ENCODE results near the gene METTL26.

GRCh38 chr16:615122-615521 is 21.0 kb downstream of the METTL26 start:
- no peak for TF ChIP-seq EZH2 (IDR thresholded peaks at IDR 0.05; ENCODE audit: borderline replicate concordance, low read length)
- TF ChIP-seq CTCF (conservative IDR thresholded peaks at IDR 0.05 in 1 of 2, IDR thresholded peaks at IDR 0.05 in 1 of 2; ENCODE audit: extremely low read depth in 1 of 2, insufficient read depth in 1 of 2, low read depth in 1 of 2, low read length in 2 of 2), result no peak
